Neural cell (in vitro differentiated cells): ENCODE data around the gene PFKFB3. TPM values are rescaled to one million over a fixed set of nuclear protein-coding genes. Genes with fewer than 3 reads are reported as not detected.

Source experiments
- H2AFZ ChIP-seq: fragments of 200-600, 300-800 bp; sonication (generic), shearing (Covaris generic); 2 replicates; pipeline ENCODE4 v1.6.0; 2014; ENCODE audit warnings: low read depth, mild to moderate bottlenecking, antibody characterized with exemption, low read length, moderate library complexity
- H3F3A ChIP-seq: fragments of 200-600 bp; shearing (Covaris generic); 2 replicates; pipeline ENCODE4 v1.6.1; 2016; ENCODE audit warnings: mild to moderate bottlenecking, moderate library complexity, mixed read lengths, antibody characterized with exemption, low read length; ENCODE audit not compliant: insufficient read depth, poor library complexity, severe bottlenecking
- H3K27ac ChIP-seq: fragments of 200-600, 300-800 bp; sonication (generic), shearing (Covaris generic); 2 replicates; pipeline ENCODE4 v1.5.1; 2014; ENCODE audit warnings: mild to moderate bottlenecking, low read length, moderate library complexity
- H3K27me3 ChIP-seq: fragments of 300-800, 200-600 bp; sonication (generic), shearing (Covaris generic); 2 replicates; pipeline ENCODE4 v1.6.0; 2014; ENCODE audit warnings: mild to moderate bottlenecking, low read depth, low read length, moderate library complexity; ENCODE audit not compliant: insufficient read depth
- H3K36me3 ChIP-seq: fragments of 300-800, 200-600 bp; sonication (generic), shearing (Covaris generic); 2 replicates; pipeline ENCODE4 v1.5.1; 2014; ENCODE audit warnings: mild to moderate bottlenecking, antibody characterized with exemption, low read length, moderate library complexity; ENCODE audit not compliant: insufficient read depth
- H3K4me2 ChIP-seq: fragments of 300-800, 200-600 bp; sonication (generic), shearing (Covaris generic); 2 replicates; pipeline ENCODE4 v1.6.0; 2014; ENCODE audit warnings: mild to moderate bottlenecking, low read length
- H3K4me3 ChIP-seq: fragments of 300-800, 200-600 bp; sonication (generic), shearing (Covaris generic); 2 replicates; pipeline ENCODE4 v1.5.1; 2014; ENCODE audit warnings: mild to moderate bottlenecking, low read length, moderate library complexity
- H3K79me2 ChIP-seq: fragments of 200-600 bp; shearing (Covaris generic); replicated peaks from 2 replicates; pipeline ENCODE4 v1.6.0; 2014; ENCODE audit warnings: mild to moderate bottlenecking, low read length, moderate library complexity; ENCODE audit not compliant: insufficient read depth
- H3K9ac ChIP-seq: fragments of 300-800, 200-600 bp; sonication (generic), shearing (Covaris generic); 2 replicates; pipeline ENCODE4 v1.6.1; 2016; ENCODE audit warnings: mild to moderate bottlenecking, low read length, mixed read lengths
- H3K9me2 ChIP-seq: fragments of 200-600 bp; shearing (Covaris generic); 2 replicates; pipeline ENCODE4 v1.6.1; 2016; ENCODE audit warnings: mild to moderate bottlenecking, low read length, mixed read lengths; ENCODE audit not compliant: insufficient read depth
- H3K9me3 ChIP-seq: fragments of 200-600, 300-800 bp; sonication (generic), shearing (Covaris generic); 2 replicates; pipeline ENCODE4 v1.6.1; 2016; ENCODE audit warnings: mild to moderate bottlenecking, mixed run types, low read length, moderate library complexity, mixed read lengths
- H4K20me1 ChIP-seq: fragments of 200-600 bp; shearing (Covaris generic); 2 replicates; pipeline ENCODE4 v1.6.1; 2016; ENCODE audit warnings: mild to moderate bottlenecking, mixed run types; ENCODE audit not compliant: insufficient read depth
- EP300 ChIP-seq: fragments of 450-650 bp; conservative IDR thresholded peaks from 2 replicates; pipeline ENCODE4 v1.6.1; 2014; ENCODE audit warnings: antibody characterized with exemption, mild to moderate bottlenecking, moderate library complexity; ENCODE audit not compliant: poor library complexity, severe bottlenecking
- EZH2 ChIP-seq: fragments of 200-600, 300-800 bp; shearing (Covaris generic), sonication (generic); IDR thresholded peaks from 2 replicates; pipeline ENCODE4 v1.6.1; 2014; ENCODE audit warnings: antibody characterized with exemption, low read length, borderline replicate concordance, mild to moderate bottlenecking; ENCODE audit not compliant: insufficient read depth, poor library complexity, severe bottlenecking
- MXI1 ChIP-seq: fragments of 450-650 bp; conservative IDR thresholded peaks from 2 replicates; pipeline ENCODE4 v1.6.1; 2014; ENCODE audit warnings: antibody characterized with exemption, mild to moderate bottlenecking; ENCODE audit not compliant: poor library complexity, severe bottlenecking
- POLR2AphosphoS5 ChIP-seq: IDR thresholded peaks from 2 replicates; pipeline ENCODE4 v1.6.1; 2012
- RAD21 ChIP-seq: fragments of 450-650 bp; conservative IDR thresholded peaks from 2 replicates; pipeline ENCODE4 v1.6.1; 2014; ENCODE audit warnings: antibody characterized with exemption, mild to moderate bottlenecking, moderate library complexity
- SMC3 ChIP-seq: fragments of 450-650 bp; conservative IDR thresholded peaks from 2 replicates; pipeline ENCODE4 v1.6.1; 2014; ENCODE audit warnings: antibody characterized with exemption, mild to moderate bottlenecking, moderate library complexity; ENCODE audit not compliant: poor library complexity
- TAF1 ChIP-seq: IDR thresholded peaks from 2 replicates; pipeline ENCODE4 v1.6.1; 2012; ENCODE audit warnings: low read depth
- polyA plus RNA-seq: library from polyadenylated mRNA; depleted of rRNA; stranded (reverse); fragments of >200 nt; gene quantifications from 2 replicates; pipeline ENCODE4 v1.2.3, GENCODE V29; 2014
- TF ChIP-seq, protein P1 (sequence below): fragments of 450-650 bp; IDR thresholded peaks from 2 replicates; pipeline ENCODE4 v1.5.1; 2014; ENCODE audit warnings: antibody characterized with exemption, mild to moderate bottlenecking, moderate library complexity; ENCODE audit not compliant: poor library complexity, severe bottlenecking
- TF ChIP-seq, protein P2 (sequence below): IDR thresholded peaks from 2 replicates; pipeline ENCODE4 v1.6.1; 2012; ENCODE audit warnings: borderline replicate concordance

The PFKFB3 gene
- polyA plus RNA-seq, 1 donor from 2014 or later = 33.4 TPM

DNA sequence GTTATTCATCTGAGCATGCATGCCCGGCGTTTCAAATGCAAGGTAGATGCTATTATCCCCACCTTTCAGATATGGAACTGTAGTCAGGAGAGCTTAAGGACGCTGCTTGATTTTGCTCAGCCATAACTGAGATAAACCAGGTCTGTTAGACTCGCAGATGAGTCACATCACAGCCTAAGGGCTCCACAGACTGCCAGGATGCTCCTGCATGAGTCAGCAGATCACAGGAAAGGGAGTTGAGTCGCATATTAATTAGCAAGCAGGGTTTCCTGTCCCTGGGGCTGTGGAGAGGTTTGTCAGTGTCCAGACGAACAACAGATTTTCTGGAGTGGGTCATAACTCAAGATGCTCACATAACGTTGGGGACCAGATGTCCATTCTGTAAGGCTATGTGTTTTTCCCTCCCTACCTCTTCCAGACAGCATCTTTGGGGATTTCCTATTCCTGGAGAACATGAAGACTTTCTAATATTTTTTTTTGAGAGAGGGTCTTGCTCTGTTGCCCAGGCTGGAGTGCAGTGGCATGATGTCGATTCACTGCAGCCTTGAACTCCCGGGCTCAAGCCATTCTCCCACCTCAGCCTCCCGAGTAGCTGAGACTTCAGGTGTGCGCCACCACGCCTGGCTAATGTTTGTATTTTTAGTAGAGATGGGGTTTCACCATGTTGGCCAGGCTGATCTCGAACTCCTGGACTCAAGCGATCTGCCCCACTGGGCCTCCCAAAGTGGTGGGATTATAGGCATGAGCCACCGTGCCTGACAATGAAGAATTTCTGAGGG lies 36.7 kb downstream of the PFKFB3 start:
- Histone ChIP-seq H3K27ac (no peak overlapping the region), H3K9me2 (no peaks in the 10 kb centered on the region), H4K20me1 (no peaks in the 10 kb centered on the region), H3K9ac (no peak overlapping the region), H3K36me3 (no peaks in the 10 kb centered on the region), H3K4me2 (no peak overlapping the region), H2AFZ (no peak overlapping the region), H3F3A (no peaks in the 10 kb centered on the region), H3K4me3 (no peak overlapping the region), H3K9me3 (no peaks in the 10 kb centered on the region), H3K27me3 (no peaks in the 10 kb centered on the region), H3K79me2 (no peaks in the 10 kb centered on the region)
- TF ChIP-seq MXI1 (no peak), EZH2 (no peak), TAF1 (no peak)
- TF ChIP-seq, protein P1, sequence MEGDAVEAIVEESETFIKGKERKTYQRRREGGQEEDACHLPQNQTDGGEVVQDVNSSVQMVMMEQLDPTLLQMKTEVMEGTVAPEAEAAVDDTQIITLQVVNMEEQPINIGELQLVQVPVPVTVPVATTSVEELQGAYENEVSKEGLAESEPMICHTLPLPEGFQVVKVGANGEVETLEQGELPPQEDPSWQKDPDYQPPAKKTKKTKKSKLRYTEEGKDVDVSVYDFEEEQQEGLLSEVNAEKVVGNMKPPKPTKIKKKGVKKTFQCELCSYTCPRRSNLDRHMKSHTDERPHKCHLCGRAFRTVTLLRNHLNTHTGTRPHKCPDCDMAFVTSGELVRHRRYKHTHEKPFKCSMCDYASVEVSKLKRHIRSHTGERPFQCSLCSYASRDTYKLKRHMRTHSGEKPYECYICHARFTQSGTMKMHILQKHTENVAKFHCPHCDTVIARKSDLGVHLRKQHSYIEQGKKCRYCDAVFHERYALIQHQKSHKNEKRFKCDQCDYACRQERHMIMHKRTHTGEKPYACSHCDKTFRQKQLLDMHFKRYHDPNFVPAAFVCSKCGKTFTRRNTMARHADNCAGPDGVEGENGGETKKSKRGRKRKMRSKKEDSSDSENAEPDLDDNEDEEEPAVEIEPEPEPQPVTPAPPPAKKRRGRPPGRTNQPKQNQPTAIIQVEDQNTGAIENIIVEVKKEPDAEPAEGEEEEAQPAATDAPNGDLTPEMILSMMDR = no peak
- TF ChIP-seq, protein P2, sequence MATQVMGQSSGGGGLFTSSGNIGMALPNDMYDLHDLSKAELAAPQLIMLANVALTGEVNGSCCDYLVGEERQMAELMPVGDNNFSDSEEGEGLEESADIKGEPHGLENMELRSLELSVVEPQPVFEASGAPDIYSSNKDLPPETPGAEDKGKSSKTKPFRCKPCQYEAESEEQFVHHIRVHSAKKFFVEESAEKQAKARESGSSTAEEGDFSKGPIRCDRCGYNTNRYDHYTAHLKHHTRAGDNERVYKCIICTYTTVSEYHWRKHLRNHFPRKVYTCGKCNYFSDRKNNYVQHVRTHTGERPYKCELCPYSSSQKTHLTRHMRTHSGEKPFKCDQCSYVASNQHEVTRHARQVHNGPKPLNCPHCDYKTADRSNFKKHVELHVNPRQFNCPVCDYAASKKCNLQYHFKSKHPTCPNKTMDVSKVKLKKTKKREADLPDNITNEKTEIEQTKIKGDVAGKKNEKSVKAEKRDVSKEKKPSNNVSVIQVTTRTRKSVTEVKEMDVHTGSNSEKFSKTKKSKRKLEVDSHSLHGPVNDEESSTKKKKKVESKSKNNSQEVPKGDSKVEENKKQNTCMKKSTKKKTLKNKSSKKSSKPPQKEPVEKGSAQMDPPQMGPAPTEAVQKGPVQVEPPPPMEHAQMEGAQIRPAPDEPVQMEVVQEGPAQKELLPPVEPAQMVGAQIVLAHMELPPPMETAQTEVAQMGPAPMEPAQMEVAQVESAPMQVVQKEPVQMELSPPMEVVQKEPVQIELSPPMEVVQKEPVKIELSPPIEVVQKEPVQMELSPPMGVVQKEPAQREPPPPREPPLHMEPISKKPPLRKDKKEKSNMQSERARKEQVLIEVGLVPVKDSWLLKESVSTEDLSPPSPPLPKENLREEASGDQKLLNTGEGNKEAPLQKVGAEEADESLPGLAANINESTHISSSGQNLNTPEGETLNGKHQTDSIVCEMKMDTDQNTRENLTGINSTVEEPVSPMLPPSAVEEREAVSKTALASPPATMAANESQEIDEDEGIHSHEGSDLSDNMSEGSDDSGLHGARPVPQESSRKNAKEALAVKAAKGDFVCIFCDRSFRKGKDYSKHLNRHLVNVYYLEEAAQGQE = no peak

- H3K4me3 ChIP-seq = no peak overlapping the region
- no peaks in the 10 kb centered on the region for H3K79me2 ChIP-seq
- H3K27me3 ChIP-seq = no peaks in the 10 kb centered on the region
- H3K36me3 ChIP-seq = no peaks in the 10 kb centered on the region
- no peaks in the 10 kb centered on the region for H3K9me2 ChIP-seq
- H3K9ac ChIP-seq = no peak overlapping the region
- H3F3A ChIP-seq = no peaks in the 10 kb centered on the region
- H2AFZ ChIP-seq = no peak overlapping the region
- H3K4me2 ChIP-seq = no peak overlapping the region
- no peaks in the 10 kb centered on the region for H4K20me1 ChIP-seq
- no peaks in the 10 kb centered on the region for H3K9me3 ChIP-seq
- no peak for TF ChIP-seq POLR2AphosphoS5
- TF ChIP-seq, protein P1 = no peak
- no peak for TF ChIP-seq TAF1
- no peak for TF ChIP-seq SMC3
- TF ChIP-seq EZH2 = no peak
- no peak for TF ChIP-seq EP300
- TF ChIP-seq RAD21 = no peak
- no peak for TF ChIP-seq MXI1
- TF ChIP-seq, protein P2 = no peak
- no peak overlapping the region for H3K27ac ChIP-seq
Measured at GRCh38 chr10:6240254-6240653, 37.5 kb downstream of the PFKFB3 start.
